Stimulated activated CD4-positive, alpha-beta T cell treated with anti-CD3 and anti-CD28 coated beads, Interleukin-1b, Interleukin-23, amount 100 ng/mL, for 1 hour (primary cell): ENCODE data around the gene BEST3.
A peak's percentile ranks its signal among the peaks of the same experiment; 100 is the strongest.

Source experiments
- DNase-seq, 2 donors: peaks; one replicate each; pipeline ENCODE4 v3.0.0-alpha.2; 2020; ENCODE audit warnings: low read depth in 2 of 2

The BEST3 gene

DNA sequence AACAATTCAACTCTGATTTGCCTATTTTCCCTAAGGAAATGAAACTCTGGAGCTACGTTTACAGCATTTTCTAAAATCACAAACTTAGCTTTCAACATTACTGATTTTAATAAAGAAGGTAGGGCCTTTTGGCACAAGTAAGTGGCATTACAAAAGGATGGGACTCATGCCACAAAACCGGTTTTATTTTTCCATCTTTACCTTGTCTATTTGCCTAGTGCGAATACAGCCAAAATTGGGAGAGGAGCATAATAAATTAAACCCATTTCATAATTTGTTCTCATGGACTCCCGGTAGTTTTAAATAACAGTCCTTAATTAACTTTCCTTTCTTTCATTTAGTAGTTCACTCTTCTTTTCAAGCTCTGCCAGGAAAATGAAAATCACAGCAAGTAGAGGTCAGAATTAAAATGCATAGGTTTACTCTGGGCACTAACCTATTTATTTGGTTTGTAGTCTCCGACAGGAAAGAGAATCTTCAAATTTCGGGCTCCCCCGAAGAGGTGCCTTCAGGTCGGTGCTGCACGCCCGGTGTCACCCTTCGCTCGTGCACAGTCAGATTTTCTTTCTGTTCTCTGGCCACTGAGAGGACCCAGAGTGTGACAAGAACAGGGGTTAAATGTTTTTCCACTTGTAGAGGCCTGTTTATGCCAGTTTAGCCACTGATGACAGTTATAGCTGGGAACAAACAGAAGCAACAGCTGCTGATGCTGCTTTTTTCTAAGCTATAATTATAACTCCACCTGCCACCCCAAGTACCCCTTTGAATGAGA lies at the start of gene BEST3:
BEST3 (minus strand) TSS at position 535 of the 772 bp plus-strand sequence. CDS start 1,505 bp downstream, outside the sequence.
- no peak for DNase-seq

DNA sequence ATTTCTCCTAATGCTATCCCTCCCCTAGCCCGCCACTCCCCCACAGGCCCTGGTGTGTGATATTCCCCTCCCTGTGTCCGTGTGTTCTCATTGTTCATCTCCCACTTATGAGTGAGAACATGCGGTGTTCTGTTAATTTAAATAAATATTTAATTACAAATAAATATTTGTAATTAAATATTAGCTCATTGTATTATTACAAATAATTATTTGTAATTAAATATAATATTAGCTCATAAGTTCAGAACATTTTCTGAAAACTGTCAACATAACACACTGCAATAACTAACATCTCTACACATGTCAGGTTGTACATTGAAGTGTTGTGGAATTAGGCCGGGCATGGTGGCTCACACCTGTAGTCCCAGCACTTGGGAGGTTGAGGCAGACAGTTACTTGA lies 45.0 kb upstream of the BEST3 start:
- no peak for DNase-seq

DNA sequence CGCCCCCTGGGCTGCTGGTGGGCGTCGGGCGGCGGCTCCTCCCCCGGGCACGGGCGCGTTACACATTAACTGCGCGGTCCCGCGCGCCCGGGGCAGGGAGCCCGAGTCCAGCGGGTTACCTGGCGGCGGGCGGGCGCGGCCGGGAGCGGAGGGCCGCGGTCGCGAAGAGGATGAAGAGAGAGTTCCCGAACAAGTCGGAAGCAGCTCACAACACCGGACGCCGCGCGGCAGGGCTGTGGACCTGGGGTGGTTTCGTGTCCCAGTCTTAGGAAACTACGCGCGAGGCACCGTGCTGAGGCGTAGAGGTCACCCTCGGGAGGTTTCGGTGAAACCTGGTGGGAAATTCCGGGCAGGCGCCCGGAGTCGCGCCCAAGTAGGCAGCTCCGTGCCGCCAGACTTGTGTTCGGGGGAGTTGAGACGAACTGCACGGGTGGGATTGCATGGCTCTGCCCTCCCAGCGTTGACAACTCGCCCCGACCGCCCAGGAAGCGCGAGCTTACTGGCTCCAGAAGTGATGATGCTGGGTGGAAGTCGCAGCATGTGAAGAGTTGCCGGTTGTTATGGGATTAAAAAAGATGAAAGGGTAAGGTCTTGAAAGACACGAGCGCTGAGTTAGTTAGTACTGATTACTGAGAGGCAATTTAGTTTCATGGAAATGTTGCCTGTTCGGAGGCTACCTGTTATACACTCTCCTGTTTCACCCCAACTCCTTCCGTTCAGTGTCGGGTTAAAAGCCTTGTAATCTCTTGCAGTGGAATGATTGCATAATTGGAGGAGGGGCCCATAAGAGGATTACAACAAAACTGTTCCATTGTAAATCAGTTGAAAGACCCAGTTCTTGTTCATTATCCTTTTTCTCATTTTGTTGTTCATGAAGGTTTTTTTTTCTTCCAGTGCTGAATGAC lies 40.4 kb upstream of the BEST3 start:
- DNase-seq, result peak; percentile 5 to 20

DNA sequence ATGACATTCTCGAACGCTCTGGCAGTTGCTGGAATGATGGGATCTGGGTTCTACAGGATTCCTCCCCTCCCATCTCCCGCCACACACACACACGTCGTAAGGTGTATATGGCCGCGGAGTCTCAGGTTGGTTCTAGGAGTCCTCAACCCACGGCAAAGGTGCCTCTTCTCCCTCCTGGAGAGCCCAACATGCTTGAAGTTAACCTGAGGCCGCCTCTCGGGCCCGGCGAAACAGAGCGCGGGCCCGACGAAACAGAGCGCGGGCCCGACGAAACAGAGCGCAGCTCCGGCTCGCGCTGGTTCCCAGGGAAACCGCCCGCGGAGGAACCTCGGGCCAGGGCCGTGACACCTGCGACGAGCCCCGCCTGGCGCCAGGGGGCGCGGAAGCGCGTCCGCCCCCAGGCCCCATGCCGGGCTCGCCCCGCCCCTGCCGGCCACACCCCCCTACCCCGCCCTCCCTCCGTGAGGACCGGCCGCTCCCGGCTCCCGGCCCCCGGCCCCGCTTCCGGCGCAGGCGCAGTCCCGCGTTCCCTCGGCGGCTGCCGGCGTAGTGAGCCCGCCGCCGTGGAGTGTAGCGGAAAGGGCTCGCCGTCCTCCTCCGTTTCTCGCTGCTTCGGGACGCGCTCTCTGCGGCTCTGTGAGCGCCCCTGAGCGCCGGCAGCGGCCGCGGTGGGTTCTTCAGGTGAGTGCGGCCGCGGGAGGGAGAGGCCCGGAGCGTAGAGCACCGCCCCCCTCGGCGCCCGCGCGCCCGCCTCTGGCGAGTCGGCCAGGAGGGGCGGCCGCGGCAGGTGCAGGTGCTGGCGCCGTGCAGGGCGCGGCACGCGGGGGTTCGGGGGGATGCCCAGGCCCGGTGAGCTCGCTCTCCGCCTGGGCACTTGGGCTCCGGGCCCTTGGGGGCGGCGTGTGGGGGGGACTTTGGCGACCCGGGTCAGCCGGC lies 39.5 kb upstream of the BEST3 start, which contains the start of gene RAB3IP:
RAB3IP (plus strand) TSS at position 510 of the 936 bp plus-strand sequence. CDS start 16,549 bp downstream, outside the sequence.
- peak; percentile 84 to 93 for DNase-seq

DNA sequence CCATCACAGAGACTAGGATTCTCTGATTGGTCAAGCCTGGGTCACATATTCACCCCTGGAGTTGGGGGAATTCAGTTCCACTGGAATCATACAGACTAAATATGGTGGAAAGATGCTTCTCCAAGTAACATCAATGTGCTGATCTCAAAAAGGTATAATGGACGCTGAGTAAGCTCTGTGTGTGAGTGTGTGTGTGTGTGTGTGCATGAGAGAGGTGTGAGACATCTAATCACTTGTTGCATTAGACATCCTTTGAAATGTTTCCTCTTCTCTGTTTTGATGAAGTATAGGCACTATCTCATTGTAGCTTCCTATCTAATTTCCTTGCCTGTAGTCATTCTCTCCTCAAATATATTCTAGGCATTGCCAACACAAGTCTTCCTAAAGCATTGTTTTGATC lies 34.5 kb upstream of the BEST3 start:
- DNase-seq, result no peak

DNA sequence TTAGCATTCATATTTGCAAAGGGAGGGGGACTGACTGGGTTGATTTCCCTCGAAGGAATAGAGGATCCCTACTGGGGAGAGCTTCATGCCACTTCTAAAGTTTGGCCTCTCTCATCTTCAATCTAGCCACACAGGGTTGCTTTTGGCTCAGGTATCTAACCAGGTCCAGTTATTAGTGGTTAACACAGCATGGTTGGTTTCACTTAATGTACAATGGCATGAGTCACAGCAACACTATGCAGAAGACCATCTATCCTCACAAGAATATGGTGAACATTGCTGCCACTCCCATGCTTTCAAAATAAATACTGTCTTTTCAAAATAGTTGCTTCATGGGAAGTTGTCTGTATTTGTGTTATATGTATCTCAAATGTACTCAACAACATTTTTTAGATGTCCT lies 33.0 kb upstream of the BEST3 start:
- DNase-seq, result no peak

DNA sequence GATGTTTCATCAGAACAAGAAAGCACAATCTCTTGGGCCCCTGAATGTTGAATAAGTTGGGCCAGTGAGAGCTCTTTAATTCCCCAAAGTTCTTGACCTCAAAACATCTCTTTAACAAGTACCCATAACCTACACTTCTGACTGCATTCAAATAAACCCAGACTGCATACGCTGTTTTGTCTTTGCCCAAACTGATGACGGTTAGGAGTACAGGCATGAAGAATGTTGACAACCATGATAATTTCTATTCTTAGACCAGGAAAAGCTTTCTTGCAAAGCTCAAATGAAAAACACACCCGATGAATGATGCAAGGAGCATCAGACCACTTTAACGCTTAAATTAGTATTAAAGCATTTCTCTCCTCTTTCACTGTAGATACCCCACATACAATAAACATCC lies 27.8 kb upstream of the BEST3 start:
- no peak for DNase-seq

DNA sequence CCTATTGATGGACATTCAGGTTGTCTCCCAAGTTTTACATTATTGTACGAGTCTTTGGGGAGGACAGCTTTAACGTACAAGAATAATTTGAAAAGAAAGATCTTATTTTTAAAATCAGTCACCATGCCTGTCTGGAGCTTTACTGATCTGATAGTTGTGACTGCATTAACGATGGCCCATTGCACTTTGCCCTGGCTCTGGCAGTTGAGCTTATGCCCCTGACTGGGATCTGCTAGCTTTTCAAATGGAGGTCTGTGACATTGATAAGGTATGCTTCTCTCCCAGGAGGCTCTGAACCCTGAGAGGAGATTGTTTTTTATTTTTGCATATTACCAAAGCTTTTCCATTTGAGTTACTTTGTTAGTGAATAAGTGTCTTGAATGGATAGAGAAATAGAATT lies 21.6 kb upstream of the BEST3 start:
- no peak for DNase-seq

DNA sequence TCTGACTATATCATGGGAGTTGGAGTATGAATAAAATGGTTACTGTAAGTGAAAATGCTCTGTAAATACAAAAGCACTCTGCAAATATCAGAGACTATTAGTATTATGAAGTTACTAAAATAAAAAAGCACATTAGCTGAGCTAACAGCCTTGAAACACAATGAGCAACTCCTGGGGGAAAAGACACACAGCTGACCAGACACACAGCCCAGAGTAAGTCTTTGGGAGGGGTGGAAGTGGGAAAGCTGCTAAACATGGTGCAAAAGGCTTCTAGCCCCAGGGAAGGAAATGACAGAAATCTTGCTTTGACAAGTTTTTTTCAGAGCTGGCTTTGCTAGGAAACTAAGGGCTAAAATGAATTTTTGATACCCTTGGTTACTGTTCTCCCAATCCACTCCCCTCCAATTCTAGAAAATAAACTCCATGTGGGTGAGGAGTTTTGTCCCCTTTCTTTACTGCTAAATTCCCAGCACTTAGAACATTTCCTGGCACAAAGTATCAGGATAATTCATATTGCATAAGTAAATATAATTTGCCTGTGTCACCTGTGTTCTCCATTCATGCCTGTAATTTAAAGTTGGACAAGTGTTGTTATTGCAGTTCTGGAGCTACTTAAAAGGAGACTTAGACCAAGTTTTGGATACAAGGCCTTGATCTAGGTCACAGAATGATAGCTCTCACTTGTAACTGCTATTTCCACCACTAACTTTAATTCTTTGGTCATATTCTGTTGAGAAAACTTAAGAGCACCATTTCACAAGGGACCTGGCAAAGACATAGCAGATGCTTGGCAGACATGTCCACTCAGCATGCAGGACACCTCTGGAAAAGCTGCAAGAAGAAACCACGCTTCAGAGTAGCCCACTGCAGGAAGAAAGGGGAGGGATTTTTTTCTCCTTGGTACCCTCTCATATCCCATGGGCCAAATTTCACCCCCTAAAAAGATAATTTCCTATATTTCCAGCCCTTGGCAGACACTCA lies 20.5 kb upstream of the BEST3 start:
- DNase-seq, result no peak

DNA sequence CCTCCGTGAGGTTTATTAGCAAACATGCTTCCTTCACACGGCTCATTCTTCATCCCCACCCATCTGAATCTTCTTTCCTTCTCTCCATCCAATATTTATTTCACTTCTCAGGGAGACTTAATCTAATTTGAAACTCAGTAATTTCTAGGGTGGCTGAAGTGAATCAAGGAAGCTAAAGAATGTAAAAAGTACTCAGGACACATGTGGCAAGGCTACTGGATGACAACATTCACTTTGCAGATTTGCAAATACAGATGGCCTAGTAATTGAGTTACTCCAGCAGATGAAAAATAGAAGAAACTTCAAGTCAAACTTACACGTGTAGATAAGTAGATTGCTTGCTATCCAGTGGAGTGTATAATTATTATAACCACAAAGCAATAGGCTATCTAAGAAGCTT lies 15.4 kb upstream of the BEST3 start:
- DNase-seq, result no peak

DNA sequence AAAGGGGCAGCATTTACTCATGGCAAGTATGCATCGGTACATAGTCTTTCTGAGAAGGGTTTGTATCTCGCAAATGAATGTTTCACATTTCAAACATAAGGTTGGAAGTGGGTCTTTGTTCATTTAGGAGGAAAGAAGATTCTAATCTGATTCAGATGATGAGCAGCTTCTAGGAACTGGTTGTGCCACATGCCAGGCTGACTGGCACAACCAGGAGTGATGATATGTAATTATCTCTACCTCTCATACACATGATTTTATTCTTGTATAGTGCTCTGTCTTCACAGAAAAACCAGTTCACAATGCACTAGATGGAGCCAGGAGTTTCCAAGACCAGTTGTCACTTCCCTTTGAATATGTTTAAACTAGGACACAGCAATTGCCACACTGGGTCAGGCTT lies 13.7 kb upstream of the BEST3 start:
- DNase-seq, result no peak

DNA sequence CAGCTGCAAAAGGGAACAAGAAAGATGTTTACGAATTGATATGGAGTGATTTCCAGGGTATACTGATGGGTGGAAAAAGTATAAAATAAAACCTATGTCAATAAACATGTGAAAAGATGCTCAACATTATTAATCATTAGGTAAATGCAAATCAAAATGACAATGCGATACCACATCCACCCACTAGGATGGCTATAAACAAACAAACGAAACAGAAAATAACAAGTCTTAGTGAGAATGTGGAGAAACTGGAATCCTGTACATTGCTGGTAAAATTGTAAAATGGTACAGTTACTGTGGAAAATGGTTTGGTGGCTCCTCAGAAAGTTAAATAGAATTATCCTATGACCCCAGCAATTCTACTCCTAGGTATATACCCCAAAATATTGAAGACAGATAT lies 9.5 kb upstream of the BEST3 start:
- DNase-seq, result no peak

DNA sequence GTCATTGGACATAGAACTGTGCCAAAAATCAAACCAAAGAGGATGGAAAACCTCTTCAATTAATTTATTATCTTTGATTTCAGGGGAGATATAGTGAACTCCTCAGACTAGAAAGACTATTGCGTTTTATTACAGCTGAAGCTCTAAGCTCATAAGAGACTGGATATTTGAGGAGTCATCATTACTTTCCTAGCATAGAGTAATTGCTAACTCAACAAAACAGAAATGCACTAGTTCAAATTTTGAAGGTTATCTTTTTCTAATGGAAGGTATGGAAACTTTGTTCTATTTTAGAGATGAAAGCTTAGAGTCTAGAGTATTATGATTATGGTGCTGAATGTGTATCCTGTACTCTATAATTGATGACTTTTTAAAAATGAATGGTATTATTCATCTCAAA lies 5.3 kb upstream of the BEST3 start:
- DNase-seq, result no peak

DNA sequence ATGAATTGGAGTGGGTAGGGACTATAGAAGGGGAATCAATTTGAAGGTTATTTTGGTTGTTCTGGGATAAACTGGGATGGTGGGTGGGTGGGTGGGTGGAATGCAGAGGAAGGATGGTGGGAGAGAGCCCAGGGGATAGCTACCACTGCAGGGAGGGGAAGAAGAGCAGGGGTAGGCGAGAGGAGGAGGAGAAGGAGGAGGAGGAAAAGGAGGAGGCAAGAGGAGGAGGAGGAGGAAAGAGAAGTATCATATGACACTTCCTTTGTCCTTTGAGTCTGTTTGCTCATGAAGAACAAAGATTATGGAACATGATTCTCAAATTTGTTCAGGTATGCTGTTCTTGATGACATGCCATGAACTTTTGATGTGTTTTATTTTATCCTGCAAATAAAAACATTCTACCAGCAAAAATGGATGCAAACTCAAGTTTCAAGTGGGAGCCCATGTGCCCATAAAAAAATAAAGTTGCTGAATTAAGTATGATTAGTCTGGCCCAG lies 4.1 kb upstream of the BEST3 start:
- DNase-seq, result no peak

DNA sequence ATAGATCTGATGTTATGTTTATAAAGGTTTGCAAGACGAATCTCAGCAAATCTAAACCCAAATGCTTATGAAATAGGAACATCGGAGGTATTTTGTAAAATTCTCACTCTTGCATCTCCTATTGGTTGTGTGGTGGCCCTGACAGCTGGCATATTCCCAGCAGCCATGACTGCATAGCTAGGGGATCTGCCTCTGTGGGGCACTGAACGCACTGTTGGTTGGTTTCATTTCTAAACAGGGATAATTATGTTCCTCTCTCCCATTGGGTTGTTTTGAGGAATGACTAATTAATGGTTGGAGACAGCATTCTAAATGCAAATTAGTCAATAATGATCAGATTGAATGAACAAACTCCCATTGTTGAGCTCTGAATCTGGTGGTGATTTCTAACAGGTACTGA lies 2.7 kb upstream of the BEST3 start:
- no peak for DNase-seq

DNA sequence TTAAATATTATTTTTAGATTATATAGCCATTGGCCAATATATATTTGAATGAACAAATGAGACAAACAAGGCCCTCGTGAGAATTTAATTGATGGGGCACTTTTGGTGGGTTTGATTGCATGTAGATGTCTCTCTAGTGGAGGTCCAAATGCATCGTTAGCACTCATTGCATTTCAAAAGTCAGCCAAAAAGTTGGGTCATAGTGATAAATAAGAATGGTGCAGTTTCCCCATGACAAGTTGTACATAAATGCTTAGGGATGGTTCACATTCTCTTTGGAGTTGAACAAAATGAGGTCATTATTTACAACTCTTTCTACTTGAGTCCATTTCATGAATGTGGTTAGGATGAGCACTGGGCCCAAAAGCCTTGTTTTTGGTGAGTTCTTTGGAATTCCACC lies 1.0 kb downstream of the BEST3 start:
- DNase-seq, result no peak

DNA sequence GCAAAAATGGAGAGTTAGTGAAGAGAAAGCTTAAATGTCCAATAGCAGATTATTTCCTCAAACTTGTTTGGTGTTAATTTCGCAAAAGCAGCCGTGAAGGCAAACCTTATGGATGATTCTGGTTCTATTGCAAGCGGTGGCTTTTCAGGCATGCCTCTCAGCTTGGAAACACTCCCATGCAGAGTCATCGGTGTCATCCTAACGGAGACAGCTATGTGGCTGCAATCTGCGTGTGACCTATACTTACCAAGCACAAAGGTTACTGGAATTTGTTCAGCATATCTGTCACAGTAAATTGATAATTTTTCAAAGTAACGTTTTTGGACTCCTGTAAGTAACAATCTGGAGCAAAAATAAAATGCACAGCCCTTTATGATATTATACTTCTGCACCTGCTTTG lies 5.0 kb downstream of the BEST3 start:
- DNase-seq, result no peak

DNA sequence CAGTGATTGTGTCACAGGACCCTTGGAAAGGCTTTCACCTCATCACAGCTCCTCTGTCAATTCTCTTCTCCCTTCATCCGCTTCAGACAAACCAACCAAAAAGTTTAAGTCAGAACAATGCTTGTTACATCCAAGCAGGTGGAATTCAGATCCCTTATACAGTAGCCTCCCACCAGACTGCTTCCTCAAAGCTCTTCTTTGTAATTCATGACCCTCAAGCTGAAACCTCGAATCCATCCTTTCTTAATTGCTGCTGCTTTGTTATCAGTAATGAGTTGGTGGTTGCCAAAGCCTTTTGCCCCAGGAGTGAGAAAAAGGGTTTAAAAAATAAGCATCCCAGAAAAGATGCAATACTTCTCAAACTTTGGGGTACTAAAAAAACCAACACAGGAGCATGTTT lies 9.5 kb downstream of the BEST3 start:
- no peak for DNase-seq

DNA sequence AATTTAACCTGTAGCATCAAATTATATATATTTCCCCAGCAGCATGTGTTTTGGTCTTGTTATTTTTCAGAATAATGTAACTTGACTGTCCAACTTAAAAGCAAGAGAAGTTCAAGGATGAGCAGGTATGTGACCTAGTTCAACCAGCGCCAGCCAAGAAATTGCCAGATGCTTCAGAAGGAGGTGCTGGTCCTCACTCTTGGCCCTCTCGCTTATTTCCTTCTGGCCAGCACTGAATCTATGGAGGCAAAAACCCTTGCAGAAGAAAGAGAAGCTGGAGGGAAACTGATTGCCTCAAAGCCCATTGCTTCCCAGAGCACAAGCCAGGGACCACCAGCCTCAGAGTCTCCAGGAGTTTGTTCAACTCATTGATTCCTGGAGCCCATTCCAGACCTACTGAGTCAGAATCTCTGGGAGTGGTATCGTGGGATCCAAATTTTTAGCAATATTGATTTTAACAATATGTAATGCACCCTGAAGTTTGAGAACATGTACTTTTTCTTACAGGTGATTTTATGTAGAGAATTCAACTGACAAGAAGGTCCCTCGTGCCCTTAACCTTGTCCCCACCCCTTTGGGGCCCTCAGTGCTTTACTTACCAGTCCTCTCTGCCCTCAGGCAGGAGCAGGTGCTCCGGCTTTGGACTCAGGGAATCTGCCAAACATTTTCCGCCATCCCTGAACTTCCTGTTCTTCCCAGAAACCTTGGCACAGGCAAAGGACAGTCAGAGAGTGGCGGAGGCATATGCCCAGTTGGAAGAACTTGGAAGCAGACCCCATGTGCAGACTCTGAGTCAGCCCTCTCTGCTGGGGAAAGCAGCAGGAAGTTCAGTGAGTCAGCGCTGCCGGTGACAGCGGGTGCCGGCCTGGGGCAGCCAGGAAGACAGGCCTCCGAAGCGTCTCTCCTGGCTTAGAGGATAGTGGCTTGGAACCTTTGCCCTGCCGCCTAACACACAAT lies 10.4 kb downstream of the BEST3 start:
- DNase-seq, result no peak
